Measurements from ENCODE around the gene TRPV3.

Gene TRPV3

DNA sequence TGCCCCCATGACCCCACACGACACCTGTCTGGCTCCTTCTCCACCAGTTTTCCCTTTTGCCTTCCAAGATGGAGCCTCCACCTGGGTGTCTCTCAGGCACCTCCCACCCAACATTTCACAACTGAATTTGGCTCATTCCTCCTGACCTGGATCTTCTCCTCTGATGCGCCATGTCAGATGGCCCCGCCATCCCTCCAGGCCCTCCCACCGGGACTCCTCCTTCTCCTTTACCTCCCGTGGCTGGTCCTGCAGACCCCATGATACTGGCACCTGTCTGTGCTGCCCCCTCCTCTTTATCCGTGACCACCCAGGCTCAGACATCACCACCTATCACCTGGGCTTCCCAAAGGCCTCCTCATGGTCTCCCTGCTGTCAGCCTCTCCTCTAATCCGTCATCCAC is 4.7 kb downstream of the TRPV3 start:
- Histone ChIP-seq H3K9me3 (ENCODE audit: control insufficient read depth, insufficient read depth, low read depth, low read length) (no peaks in the 10 kb centered on the region), H3K27ac (ENCODE audit: extremely low read depth, low read depth, low read length) (no peak overlapping the region), H3K36me3 (ENCODE audit: control insufficient read depth in 2 of 2, insufficient read depth in 1 of 2, low read length in 2 of 2) (no peaks in the 10 kb centered on the region), H3K4me1 (ENCODE audit: control insufficient read depth, insufficient read depth, low read length) (no peaks in the 10 kb centered on the region; the same call in 1 of the 2 replicates), H3K4me3 (ENCODE audit: low read depth, low read length) (no peak overlapping the region)
- POLR2A ChIA-PET: no interaction called here
- TF ChIP-seq ZNF558 (tag by site-specific recombination; IDR thresholded peaks at IDR 0.05) (no peak), ZFP37 (tag by site-specific recombination; IDR thresholded peaks at IDR 0.05) (no peak), ZNF211 (tag by site-specific recombination; IDR thresholded peaks at IDR 0.05; ENCODE audit: low read depth) (no peak), ZNF404 (tag by site-specific recombination; IDR thresholded peaks at IDR 0.05) (no peak), ZNF239 (tag by site-specific recombination; IDR thresholded peaks at IDR 0.05) (no peak), ZNF146 (tag by site-specific recombination; IDR thresholded peaks at IDR 0.05) (no peak), ZNF830 (tag by site-specific recombination; IDR thresholded peaks at IDR 0.05; ENCODE audit: low read depth) (no peak), OVOL3 (tag by site-specific recombination; IDR thresholded peaks at IDR 0.05) (no peak), ZNF169 (tag by site-specific recombination; IDR thresholded peaks at IDR 0.05) (no peak)
- TF ChIP-seq, protein P1, sequence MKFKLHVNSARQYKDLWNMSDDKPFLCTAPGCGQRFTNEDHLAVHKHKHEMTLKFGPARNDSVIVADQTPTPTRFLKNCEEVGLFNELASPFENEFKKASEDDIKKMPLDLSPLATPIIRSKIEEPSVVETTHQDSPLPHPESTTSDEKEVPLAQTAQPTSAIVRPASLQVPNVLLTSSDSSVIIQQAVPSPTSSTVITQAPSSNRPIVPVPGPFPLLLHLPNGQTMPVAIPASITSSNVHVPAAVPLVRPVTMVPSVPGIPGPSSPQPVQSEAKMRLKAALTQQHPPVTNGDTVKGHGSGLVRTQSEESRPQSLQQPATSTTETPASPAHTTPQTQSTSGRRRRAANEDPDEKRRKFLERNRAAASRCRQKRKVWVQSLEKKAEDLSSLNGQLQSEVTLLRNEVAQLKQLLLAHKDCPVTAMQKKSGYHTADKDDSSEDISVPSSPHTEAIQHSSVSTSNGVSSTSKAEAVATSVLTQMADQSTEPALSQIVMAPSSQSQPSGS (tag by site-specific recombination; IDR thresholded peaks at IDR 0.05; ENCODE audit: low read depth): no peak
- TF ChIP-seq, protein P2, sequence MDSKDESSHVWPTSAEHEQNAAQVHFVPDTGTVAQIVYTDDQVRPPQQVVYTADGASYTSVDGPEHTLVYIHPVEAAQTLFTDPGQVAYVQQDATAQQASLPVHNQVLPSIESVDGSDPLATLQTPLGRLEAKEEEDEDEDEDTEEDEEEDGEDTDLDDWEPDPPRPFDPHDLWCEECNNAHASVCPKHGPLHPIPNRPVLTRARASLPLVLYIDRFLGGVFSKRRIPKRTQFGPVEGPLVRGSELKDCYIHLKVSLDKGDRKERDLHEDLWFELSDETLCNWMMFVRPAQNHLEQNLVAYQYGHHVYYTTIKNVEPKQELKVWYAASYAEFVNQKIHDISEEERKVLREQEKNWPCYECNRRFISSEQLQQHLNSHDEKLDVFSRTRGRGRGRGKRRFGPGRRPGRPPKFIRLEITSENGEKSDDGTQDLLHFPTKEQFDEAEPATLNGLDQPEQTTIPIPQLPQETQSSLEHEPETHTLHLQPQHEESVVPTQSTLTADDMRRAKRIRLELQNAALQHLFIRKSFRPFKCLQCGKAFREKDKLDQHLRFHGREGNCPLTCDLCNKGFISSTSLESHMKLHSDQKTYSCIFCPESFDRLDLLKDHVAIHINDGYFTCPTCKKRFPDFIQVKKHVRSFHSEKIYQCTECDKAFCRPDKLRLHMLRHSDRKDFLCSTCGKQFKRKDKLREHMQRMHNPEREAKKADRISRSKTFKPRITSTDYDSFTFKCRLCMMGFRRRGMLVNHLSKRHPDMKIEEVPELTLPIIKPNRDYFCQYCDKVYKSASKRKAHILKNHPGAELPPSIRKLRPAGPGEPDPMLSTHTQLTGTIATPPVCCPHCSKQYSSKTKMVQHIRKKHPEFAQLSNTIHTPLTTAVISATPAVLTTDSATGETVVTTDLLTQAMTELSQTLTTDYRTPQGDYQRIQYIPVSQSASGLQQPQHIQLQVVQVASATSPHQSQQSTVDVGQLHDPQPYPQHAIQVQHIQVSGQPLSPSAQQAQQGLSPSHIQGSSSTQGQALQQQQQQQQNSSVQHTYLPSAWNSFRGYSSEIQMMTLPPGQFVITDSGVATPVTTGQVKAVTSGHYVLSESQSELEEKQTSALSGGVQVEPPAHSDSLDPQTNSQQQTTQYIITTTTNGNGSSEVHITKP (tag by site-specific recombination; IDR thresholded peaks at IDR 0.05): no peak
- TF ChIP-seq, protein P3, sequence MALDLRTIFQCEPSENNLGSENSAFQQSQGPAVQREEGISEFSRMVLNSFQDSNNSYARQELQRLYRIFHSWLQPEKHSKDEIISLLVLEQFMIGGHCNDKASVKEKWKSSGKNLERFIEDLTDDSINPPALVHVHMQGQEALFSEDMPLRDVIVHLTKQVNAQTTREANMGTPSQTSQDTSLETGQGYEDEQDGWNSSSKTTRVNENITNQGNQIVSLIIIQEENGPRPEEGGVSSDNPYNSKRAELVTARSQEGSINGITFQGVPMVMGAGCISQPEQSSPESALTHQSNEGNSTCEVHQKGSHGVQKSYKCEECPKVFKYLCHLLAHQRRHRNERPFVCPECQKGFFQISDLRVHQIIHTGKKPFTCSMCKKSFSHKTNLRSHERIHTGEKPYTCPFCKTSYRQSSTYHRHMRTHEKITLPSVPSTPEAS (tag by site-specific recombination; IDR thresholded peaks at IDR 0.05): no peak
- CTCF ChIA-PET: no interaction called here

DNA sequence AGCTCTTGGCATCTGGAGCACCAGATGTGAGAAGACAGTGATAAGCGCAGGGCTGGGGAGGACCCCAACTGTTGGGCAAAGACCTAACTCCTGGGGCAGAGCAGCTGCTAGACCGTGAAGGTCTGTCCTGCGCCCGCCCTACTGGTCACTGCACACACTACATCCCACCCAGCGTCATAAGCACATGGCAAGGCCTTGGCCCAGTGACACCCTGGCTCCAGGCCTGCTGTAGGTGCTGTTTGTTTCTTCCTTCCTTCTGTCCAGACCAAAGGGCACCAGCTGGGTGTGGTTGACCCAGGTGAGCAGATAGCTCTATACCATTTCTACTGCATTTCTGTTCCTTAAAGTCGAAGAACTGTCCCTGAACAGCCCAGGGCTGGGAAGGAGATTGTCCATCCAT is 6.4 kb downstream of the TRPV3 start:
- CTCF ChIA-PET: interaction anchor here (1.0 kb wide), 1 partner anchor 64 kb away, joined by 3 read pairs; no protein-coding TSS in a partner anchor
- POLR2A ChIA-PET: no interaction called here
- no peaks in the 10 kb centered on the region for H3K36me3 ChIP-seq (ENCODE audit: control insufficient read depth in 2 of 2, insufficient read depth in 1 of 2, low read length in 2 of 2)
- no peak for TF ChIP-seq ZNF292 (tag by site-specific recombination; IDR thresholded peaks at IDR 0.05; ENCODE audit: borderline replicate concordance, low read depth)
- TF ChIP-seq ZNF184 (tag by site-specific recombination; IDR thresholded peaks at IDR 0.05): no peak
- TF ChIP-seq, protein P4, sequence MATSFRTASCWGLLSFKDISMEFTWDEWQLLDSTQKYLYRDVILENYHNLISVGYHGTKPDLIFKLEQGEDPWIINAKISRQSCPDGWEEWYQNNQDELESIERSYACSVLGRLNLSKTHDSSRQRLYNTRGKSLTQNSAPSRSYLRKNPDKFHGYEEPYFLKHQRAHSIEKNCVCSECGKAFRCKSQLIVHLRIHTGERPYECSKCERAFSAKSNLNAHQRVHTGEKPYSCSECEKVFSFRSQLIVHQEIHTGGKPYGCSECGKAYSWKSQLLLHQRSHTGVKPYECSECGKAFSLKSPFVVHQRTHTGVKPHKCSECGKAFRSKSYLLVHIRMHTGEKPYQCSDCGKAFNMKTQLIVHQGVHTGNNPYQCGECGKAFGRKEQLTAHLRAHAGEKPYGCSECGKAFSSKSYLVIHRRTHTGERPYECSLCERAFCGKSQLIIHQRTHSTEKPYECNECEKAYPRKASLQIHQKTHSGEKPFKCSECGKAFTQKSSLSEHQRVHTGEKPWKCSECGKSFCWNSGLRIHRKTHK (tag by site-specific recombination; IDR thresholded peaks at IDR 0.05): no peak
- TF ChIP-seq, protein P5, sequence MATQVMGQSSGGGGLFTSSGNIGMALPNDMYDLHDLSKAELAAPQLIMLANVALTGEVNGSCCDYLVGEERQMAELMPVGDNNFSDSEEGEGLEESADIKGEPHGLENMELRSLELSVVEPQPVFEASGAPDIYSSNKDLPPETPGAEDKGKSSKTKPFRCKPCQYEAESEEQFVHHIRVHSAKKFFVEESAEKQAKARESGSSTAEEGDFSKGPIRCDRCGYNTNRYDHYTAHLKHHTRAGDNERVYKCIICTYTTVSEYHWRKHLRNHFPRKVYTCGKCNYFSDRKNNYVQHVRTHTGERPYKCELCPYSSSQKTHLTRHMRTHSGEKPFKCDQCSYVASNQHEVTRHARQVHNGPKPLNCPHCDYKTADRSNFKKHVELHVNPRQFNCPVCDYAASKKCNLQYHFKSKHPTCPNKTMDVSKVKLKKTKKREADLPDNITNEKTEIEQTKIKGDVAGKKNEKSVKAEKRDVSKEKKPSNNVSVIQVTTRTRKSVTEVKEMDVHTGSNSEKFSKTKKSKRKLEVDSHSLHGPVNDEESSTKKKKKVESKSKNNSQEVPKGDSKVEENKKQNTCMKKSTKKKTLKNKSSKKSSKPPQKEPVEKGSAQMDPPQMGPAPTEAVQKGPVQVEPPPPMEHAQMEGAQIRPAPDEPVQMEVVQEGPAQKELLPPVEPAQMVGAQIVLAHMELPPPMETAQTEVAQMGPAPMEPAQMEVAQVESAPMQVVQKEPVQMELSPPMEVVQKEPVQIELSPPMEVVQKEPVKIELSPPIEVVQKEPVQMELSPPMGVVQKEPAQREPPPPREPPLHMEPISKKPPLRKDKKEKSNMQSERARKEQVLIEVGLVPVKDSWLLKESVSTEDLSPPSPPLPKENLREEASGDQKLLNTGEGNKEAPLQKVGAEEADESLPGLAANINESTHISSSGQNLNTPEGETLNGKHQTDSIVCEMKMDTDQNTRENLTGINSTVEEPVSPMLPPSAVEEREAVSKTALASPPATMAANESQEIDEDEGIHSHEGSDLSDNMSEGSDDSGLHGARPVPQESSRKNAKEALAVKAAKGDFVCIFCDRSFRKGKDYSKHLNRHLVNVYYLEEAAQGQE (tag by site-specific recombination; IDR thresholded peaks at IDR 0.05): no peak
- TF ChIP-seq, protein P6, sequence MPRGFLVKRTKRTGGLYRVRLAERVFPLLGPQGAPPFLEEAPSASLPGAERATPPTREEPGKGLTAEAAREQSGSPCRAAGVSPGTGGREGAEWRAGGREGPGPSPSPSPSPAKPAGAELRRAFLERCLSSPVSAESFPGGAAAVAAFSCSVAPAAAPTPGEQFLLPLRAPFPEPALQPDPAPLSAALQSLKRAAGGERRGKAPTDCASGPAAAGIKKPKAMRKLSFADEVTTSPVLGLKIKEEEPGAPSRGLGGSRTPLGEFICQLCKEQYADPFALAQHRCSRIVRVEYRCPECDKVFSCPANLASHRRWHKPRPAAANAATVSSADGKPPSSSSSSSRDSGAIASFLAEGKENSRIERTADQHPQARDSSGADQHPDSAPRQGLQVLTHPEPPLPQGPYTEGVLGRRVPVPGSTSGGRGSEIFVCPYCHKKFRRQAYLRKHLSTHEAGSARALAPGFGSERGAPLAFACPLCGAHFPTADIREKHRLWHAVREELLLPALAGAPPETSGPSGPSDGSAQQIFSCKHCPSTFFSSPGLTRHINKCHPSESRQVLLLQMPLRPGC (tag by site-specific recombination; IDR thresholded peaks at IDR 0.05): no peak
- TF ChIP-seq ZNF776 (tag by site-specific recombination; IDR thresholded peaks at IDR 0.05; ENCODE audit: borderline replicate concordance): no peak
- no peak for TF ChIP-seq ZNF10 (tag by site-specific recombination; IDR thresholded peaks at IDR 0.05)
- TF ChIP-seq ZNF133 (tag by site-specific recombination; IDR thresholded peaks at IDR 0.05): no peak
- TF ChIP-seq ZNF670 (tag by site-specific recombination; IDR thresholded peaks at IDR 0.05; ENCODE audit: low read depth): no peak
- TF ChIP-seq BCL11A (tag by site-specific recombination; IDR thresholded peaks at IDR 0.05; ENCODE audit: low read depth): no peak
- no peak for TF ChIP-seq ZNF23 (tag by site-specific recombination; IDR thresholded peaks at IDR 0.05; ENCODE audit: borderline replicate concordance)

More for the DNA sequence above, 6.4 kb downstream of the TRPV3 start:
- Histone ChIP-seq H3K4me1 (ENCODE audit: control insufficient read depth, insufficient read depth, low read length) (no peaks in the 10 kb centered on the region), H3K4me3 (ENCODE audit: low read depth, low read length) (no peak overlapping the region), H3K27ac (ENCODE audit: extremely low read depth, low read depth, low read length) (no peak overlapping the region), H3K9me3 (ENCODE audit: control insufficient read depth, insufficient read depth, low read depth, low read length) (no peaks in the 10 kb centered on the region)

All from HEK293 (cell line).